Neural crest cell (in vitro differentiated cells): ENCODE measurements around the gene EIF4E1B. TPM values are rescaled to one million over a fixed set of nuclear protein-coding genes. Genes with fewer than 3 reads are reported as not detected.

ENCODE experiments used
- DNase-seq: peaks from one replicate; pipeline ENCODE4 v3.0.0; 2021; ENCODE audit warnings: low read depth, mixed read lengths, low spot score
- H3K27ac Mint-ChIP-seq: one replicate; pipeline ENCODE4 v1.8.0; 2021; ENCODE audit warnings: mild to moderate bottlenecking, mixed read lengths; ENCODE audit not compliant: unreplicated experiment
- H3K27me3 Mint-ChIP-seq: 2 replicates; pipeline ENCODE4 v1.8.0; 2021; ENCODE audit warnings: low read depth, mild to moderate bottlenecking, mixed read lengths
- H3K36me3 Mint-ChIP-seq: 2 replicates; pipeline ENCODE4 v1.8.0; 2021; ENCODE audit warnings: low read depth, mild to moderate bottlenecking, mixed read lengths
- H3K4me1 Mint-ChIP-seq: 2 replicates; pipeline ENCODE4 v1.8.0; 2021; ENCODE audit warnings: mixed read lengths
- H3K4me3 Mint-ChIP-seq: one replicate; pipeline ENCODE4 v1.8.0; 2021; ENCODE audit warnings: mild to moderate bottlenecking, mixed read lengths
- H3K9me3 Mint-ChIP-seq: 2 replicates; pipeline ENCODE4 v1.8.0; 2021; ENCODE audit warnings: mixed read lengths
- total RNA-seq: library from RNA; stranded (reverse); gene quantifications from 2 replicates; pipeline ENCODE4 v1.2.1, GENCODE V29; 2021
- TF ChIP-seq, protein P1 (sequence below): fragments of 200-600 bp; sonication (generic); conservative IDR thresholded peaks from 2 replicates; pipeline ENCODE4 v1.5.0; 2021; ENCODE audit warnings: antibody characterized with exemption, mild to moderate bottlenecking

EIF4E1B gene
- total RNA-seq, 1 donor from 2014 or later: not detected

DNA sequence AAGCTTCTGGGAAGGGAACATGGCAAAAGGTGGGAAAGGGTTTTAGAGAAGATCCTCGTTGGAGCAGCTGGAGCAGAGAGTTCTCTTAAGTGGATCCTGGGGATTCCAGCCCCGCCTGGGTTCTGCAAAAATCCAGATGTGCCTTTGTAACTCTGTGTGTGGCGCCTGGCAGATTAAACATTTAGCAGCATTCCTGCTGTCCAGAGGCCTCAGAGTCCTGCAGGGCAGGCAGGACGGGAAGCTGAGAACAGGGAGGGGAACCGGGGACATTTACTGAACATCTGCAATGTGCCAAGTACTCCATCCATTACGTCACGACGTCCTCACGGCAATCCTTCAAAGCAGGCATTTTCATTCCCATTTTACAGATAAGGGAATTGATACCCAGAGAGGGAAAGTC, 6.0 kb downstream of the EIF4E1B start:
- Mint-ChIP-seq H3K27me3 (peaks cover 70% of the 10 kb centered on the region), H3K27ac (no peak overlapping the region), H3K9me3 (peaks cover 3% of the 10 kb centered on the region), H3K4me1 (no peaks in the 10 kb centered on the region), H3K36me3 (no peaks in the 10 kb centered on the region), H3K4me3 (no peak overlapping the region)
- no peak for DNase-seq
- TF ChIP-seq, protein P1, sequence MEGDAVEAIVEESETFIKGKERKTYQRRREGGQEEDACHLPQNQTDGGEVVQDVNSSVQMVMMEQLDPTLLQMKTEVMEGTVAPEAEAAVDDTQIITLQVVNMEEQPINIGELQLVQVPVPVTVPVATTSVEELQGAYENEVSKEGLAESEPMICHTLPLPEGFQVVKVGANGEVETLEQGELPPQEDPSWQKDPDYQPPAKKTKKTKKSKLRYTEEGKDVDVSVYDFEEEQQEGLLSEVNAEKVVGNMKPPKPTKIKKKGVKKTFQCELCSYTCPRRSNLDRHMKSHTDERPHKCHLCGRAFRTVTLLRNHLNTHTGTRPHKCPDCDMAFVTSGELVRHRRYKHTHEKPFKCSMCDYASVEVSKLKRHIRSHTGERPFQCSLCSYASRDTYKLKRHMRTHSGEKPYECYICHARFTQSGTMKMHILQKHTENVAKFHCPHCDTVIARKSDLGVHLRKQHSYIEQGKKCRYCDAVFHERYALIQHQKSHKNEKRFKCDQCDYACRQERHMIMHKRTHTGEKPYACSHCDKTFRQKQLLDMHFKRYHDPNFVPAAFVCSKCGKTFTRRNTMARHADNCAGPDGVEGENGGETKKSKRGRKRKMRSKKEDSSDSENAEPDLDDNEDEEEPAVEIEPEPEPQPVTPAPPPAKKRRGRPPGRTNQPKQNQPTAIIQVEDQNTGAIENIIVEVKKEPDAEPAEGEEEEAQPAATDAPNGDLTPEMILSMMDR: no peak

DNA sequence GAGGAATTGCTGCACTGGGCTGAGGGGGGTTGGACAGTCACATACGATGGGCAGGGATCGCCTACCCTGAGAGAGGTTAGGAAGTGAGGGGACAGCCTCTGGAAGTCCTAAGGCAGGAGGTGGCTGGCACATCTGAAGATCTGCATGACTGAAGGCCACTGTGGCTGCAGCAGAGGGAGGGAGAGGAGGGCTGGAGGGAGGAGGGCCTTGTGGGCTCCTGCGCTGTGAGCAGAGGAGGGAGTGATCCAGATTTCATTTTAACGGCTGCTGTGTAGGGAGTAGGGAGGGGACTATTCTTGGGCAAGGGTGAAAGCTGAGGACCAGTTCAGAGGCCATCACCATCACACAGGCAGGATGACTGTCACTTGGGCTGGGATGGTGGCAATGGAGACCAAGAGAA, 7.1 kb downstream of the EIF4E1B start:
- H3K4me3 Mint-ChIP-seq: no peak overlapping the region
- no peaks in the 10 kb centered on the region for H3K36me3 Mint-ChIP-seq
- TF ChIP-seq, protein P1: no peak
- no peak overlapping the region for H3K27ac Mint-ChIP-seq
- no peak for DNase-seq
- peaks cover 59% of the 10 kb centered on the region for H3K27me3 Mint-ChIP-seq
- peaks cover 3% of the 10 kb centered on the region for H3K9me3 Mint-ChIP-seq
- no peaks in the 10 kb centered on the region for H3K4me1 Mint-ChIP-seq

DNA sequence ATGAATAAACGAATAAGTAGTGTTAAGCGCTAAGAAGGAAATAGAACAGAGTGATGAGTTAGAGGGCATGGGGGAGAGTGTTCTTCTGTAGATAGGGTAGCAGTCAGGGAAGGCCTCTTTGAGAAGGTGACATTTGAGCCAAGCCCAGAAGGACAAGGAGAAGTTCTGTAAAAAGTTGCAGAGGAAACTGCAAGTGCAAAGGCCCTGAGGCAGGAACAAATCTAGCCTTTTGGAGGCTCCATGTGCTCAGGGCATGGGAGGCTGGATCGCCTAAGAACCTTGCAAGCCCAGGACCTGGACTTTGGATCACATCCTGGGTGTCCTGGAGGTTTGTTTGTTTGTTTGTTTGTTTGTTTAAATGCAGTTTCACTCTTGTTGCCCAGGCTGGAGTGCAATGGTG, 8.0 kb downstream of the EIF4E1B start:
- peaks cover 50% of the 10 kb centered on the region for H3K27me3 Mint-ChIP-seq
- H3K4me3 Mint-ChIP-seq: no peak overlapping the region
- TF ChIP-seq, protein P1: no peak
- DNase-seq: no peak
- no peaks in the 10 kb centered on the region for H3K4me1 Mint-ChIP-seq
- H3K36me3 Mint-ChIP-seq: no peaks in the 10 kb centered on the region
- H3K27ac Mint-ChIP-seq: no peak overlapping the region
- peaks cover 3% of the 10 kb centered on the region for H3K9me3 Mint-ChIP-seq

DNA sequence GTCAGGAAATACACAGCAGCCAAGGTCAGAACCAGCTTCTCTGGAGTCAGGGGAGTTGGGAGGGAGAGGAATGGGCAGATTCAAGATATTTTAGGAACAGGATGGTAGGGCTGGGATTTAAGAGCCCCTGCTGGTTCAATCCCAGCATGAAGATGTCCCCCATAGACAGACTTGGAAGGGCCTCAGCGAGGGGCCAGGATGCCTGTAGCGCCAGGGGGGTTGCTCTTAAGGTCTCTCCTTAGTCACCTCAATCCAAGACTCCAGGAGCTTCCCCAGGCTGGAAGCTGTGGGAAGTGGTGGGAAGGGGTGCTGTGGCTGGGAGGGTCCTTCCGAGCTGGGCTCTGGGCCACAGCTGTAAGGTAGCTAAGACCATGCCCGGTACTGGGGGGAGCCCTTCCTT, 8.7 kb downstream of the EIF4E1B start:
- Mint-ChIP-seq H3K36me3 (no peaks in the 10 kb centered on the region), H3K27ac (no peak overlapping the region), H3K4me3 (no peak overlapping the region), H3K27me3 (peaks cover 42% of the 10 kb centered on the region), H3K9me3 (peaks cover 3% of the 10 kb centered on the region), H3K4me1 (no peaks in the 10 kb centered on the region)
- DNase-seq: no peak
- TF ChIP-seq, protein P1: no peak

DNA sequence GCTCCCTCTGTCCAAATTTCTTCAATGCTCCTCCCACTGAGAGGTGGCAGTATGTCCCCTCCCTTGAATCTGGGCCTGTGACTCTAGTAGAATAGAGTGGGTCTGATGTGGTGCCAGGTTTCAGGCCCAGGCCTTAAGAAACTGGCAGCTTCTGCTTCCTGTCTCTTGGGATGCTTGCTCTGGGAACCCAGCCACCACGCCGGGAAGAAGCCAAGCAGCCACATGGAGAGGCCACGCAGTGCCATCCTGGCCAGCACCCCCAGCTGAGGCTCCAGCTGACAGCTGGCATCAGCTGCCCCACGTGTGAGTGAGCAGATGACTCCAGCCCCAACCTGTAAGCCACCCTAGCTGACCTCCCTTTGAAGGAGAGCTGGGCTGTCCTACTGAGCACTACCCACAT, 9.5 kb downstream of the EIF4E1B start:
- no peak overlapping the region for H3K27ac Mint-ChIP-seq
- H3K27me3 Mint-ChIP-seq: peaks cover 37% of the 10 kb centered on the region
- no peaks in the 10 kb centered on the region for H3K4me1 Mint-ChIP-seq
- peaks cover 2% of the 10 kb centered on the region for H3K9me3 Mint-ChIP-seq
- no peaks in the 10 kb centered on the region for H3K36me3 Mint-ChIP-seq
- DNase-seq: no peak
- TF ChIP-seq, protein P1: no peak
- H3K4me3 Mint-ChIP-seq: no peak overlapping the region

DNA sequence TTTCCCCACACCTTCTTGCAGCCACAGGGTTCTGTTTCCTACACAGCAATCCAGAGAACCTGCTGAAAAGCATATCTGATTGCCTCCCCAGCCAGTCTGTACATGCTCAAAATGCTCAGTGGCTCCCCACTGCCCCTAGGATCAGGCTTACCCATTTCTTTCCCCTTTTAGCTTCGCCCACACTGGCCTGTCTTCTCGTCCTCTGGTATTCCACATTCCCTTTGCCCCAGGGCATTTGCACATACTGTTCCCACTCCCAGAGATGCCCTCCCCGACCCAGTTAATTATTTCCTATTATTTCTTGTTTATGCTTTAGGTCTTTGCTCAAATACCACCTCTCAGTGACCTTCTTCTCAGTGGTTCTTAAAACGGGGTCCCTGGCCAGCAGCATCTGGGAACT, 10.1 kb downstream of the EIF4E1B start:
- no peak for DNase-seq
- H3K27me3 Mint-ChIP-seq: peaks cover 31% of the 10 kb centered on the region
- TF ChIP-seq, protein P1: no peak
- H3K36me3 Mint-ChIP-seq: no peaks in the 10 kb centered on the region
- no peak overlapping the region for H3K27ac Mint-ChIP-seq
- no peaks in the 10 kb centered on the region for H3K9me3 Mint-ChIP-seq
- H3K4me3 Mint-ChIP-seq: no peak overlapping the region
- no peaks in the 10 kb centered on the region for H3K4me1 Mint-ChIP-seq
